HG02840 (cell line): ENCODE results near the gene MDM2.

ENCODE experiments used
- ATAC-seq: cut with Tn5 transposase; IDR thresholded peaks from one replicate; pipeline ENCODE4 v1.9.1; 2021; ENCODE audit warnings: mild to moderate bottlenecking, moderate library complexity, moderate number of reproducible peaks; ENCODE audit not compliant: unreplicated experiment, low FRiP score

The MDM2 gene

GRCh38 chr12:68870443-68870842, 62.5 kb downstream of the MDM2 start:
- ATAC-seq = no peak

- no peak for ATAC-seq
These were observed 63.4 kb downstream of the MDM2 start for GRCh38 chr12:68871396-68871795.

- ATAC-seq = no peak
These were observed 63.9 kb downstream of the MDM2 start for GRCh38 chr12:68871921-68872320.

GRCh38 chr12:68873316-68873715, 65.3 kb downstream of the MDM2 start:
- no peak for ATAC-seq

- ATAC-seq = no peak
These were observed 68.5 kb downstream of the MDM2 start for GRCh38 chr12:68876461-68876860.

- no peak for ATAC-seq
These were observed 69.6 kb downstream of the MDM2 start for GRCh38 chr12:68877583-68877982.

GRCh38 chr12:68878283-68878682, 70.3 kb downstream of the MDM2 start:
- no peak for ATAC-seq

GRCh38 chr12:68878846-68879245, 70.9 kb downstream of the MDM2 start:
- ATAC-seq = no peak

GRCh38 chr12:68880660-68881325, 72.8 kb downstream of the MDM2 start:
- ATAC-seq = no peak

- ATAC-seq = no peak
These were observed 74.4 kb downstream of the MDM2 start for GRCh38 chr12:68882251-68882964.

GRCh38 chr12:68883151-68883550, 75.2 kb downstream of the MDM2 start:
- ATAC-seq = no peak

- ATAC-seq = no peak
These were observed 76.3 kb downstream of the MDM2 start for GRCh38 chr12:68884251-68884650.

- ATAC-seq = no peak
These were observed 77.4 kb downstream of the MDM2 start for GRCh38 chr12:68885381-68885780.

- no peak for ATAC-seq
These were observed 78.9 kb downstream of the MDM2 start for GRCh38 chr12:68886636-68887572.

- no peak for ATAC-seq
These were observed 79.7 kb downstream of the MDM2 start for GRCh38 chr12:68887641-68888040.

GRCh38 chr12:68888243-68888642, 80.3 kb downstream of the MDM2 start:
- ATAC-seq = no peak

GRCh38 chr12:68890701-68891113, 82.7 kb downstream of the MDM2 start:
- no peak for ATAC-seq

GRCh38 chr12:68891141-68891540, 83.2 kb downstream of the MDM2 start:
- no peak for ATAC-seq

- ATAC-seq = no peak
These were observed 85.2 kb downstream of the MDM2 start for GRCh38 chr12:68893201-68893600.

- no peak for ATAC-seq
These were observed 85.8 kb downstream of the MDM2 start for GRCh38 chr12:68893741-68894140.

- ATAC-seq = no peak
These were observed 86.4 kb downstream of the MDM2 start for GRCh38 chr12:68894276-68894855.
